Body of pancreas (tissue), 4 donors: ENCODE measurements around the gene GALNT7. TPM values are rescaled to one million over a fixed set of nuclear protein-coding genes. Genes with fewer than 3 reads are reported as not detected.
A peak's percentile ranks its signal among the peaks of the same experiment; 100 is the strongest.

ENCODE experiments used
- ATAC-seq: fragments of 150-250 bp; one replicate; pipeline ENCODE4 v1.9.1; 2016
- DNase-seq, 4 donors: peaks; one replicate each; pipeline ENCODE4 v3.0.0-alpha.2; 2019
- H3K27ac ChIP-seq, 4 donors: fragments of 200-600 bp; sonication (generic); 1 replicate in 3 of 4; 2 replicates in 1 of 4; pipeline versions ENCODE4 v1.5.1 to v1.6.1; 2016 to 2019; ENCODE audit warnings: mild to moderate bottlenecking in 1 of 4, mixed read lengths in 1 of 4, moderate library complexity in 1 of 4
- H3K27me3 ChIP-seq, 2 donors: fragments of 200-600 bp; sonication (generic); one replicate each; pipeline ENCODE4 v1.6.0; 2016; ENCODE audit warnings: mild to moderate bottlenecking in 1 of 2
- H3K36me3 ChIP-seq, 2 donors: fragments of 200-600 bp; sonication (generic); replicated peaks in 1 of 2; 2 replicates each; pipeline ENCODE4 v1.5.1; 2016; ENCODE audit warnings: low read depth in 2 of 2; ENCODE audit not compliant: insufficient read depth in 1 of 2
- H3K4me1 ChIP-seq: fragments of 200-600 bp; sonication (generic); one replicate; pipeline ENCODE4 v1.6.0; 2016
- H3K4me3 ChIP-seq, 2 donors: fragments of 200-600 bp; sonication (generic); 1 replicate in 1 of 2; 2 replicates in 1 of 2; pipeline ENCODE4 v1.5.1; 2016 to 2019
- H3K9me3 ChIP-seq, 3 donors: fragments of 200-600 bp; sonication (generic); 1 replicate in 2 of 3; 2 replicates in 1 of 3; pipeline ENCODE4 v1.5.1; 2016
- POLR2A ChIP-seq, 3 donors: fragments of 450-650 bp; IDR thresholded peaks; one replicate each; pipeline ENCODE4 v1.6.1; 2016; ENCODE audit warnings: antibody characterized with exemption in 3 of 3, mild to moderate bottlenecking in 2 of 3
- WGBS, 2 donors: methylation state at CpG; one replicate each; pipeline ENCODE4 v1.1.5; 2017; 5-methylcytosine and 5-hydroxymethylcytosine counted together
- intact Hi-C: fragments of 100-400 bp; cut with DNase I; formaldehyde crosslinking; loops from one replicate; pipeline ENCODE4 v1.15.1; 2023
- microRNA counts, 2 donors: library from miRNA; unstranded; fragments of <30 nt; microRNA quantifications; one replicate each; lab custom pipeline; 2017
- microRNA-seq, 2 donors: library from miRNA; unstranded; fragments of <30 nt; microRNA quantifications; one replicate each; pipeline ENCODE4, GENCODE V29; 2016; ENCODE audit warnings: borderline number of aligned reads in 2 of 2, borderline replicate concordance in 2 of 2
- small RNA-seq: library from RNA; depleted of rRNA; stranded (forward); fragments of <200 nt; gene quantifications from one replicate; pipeline ENCODE3, GENCODE V24; 2016
- total RNA-seq, 2 donors: library from RNA; depleted of rRNA; stranded (reverse); fragments of >200 nt; gene quantifications; one replicate each; pipeline ENCODE4 v1.1.0, GENCODE V29; 2016
- TF ChIP-seq, protein P1 (sequence below), 7 experiments: fragments of 450-650 bp in 4 of 7; fragments of 200-600 bp in 3 of 7; sonication (generic) in 3 of 7; IDR thresholded peaks; one replicate each; pipeline ENCODE4 v1.5.1; 2016 to 2019; ENCODE audit warnings: antibody characterized with exemption in 7 of 7

Gene GALNT7
- total RNA-seq, 2 donors from 2014 or later: 20.4 to 32.4 TPM

GRCh38 chr4:173370477-173371291 is 202.1 kb downstream of the GALNT7 start, which contains the start of gene SAP30:
SAP30 (plus strand) TSS chr4:173370954; CDS start chr4:173371183, 229 bp downstream.
- Histone ChIP-seq H3K4me3 (peak within 1 kb of the TSS; percentile 64 to 97), H3K27me3 (no peaks in the 10 kb centered on the region), H3K27ac (peak within 1 kb of the TSS; percentile 79 to 92 (median 88)), H3K4me1 (peaks cover 11% of the 10 kb centered on the region), H3K36me3 (no peaks in the 10 kb centered on the region), H3K9me3 (no peaks in the 10 kb centered on the region)
- TF ChIP-seq, protein P1, sequence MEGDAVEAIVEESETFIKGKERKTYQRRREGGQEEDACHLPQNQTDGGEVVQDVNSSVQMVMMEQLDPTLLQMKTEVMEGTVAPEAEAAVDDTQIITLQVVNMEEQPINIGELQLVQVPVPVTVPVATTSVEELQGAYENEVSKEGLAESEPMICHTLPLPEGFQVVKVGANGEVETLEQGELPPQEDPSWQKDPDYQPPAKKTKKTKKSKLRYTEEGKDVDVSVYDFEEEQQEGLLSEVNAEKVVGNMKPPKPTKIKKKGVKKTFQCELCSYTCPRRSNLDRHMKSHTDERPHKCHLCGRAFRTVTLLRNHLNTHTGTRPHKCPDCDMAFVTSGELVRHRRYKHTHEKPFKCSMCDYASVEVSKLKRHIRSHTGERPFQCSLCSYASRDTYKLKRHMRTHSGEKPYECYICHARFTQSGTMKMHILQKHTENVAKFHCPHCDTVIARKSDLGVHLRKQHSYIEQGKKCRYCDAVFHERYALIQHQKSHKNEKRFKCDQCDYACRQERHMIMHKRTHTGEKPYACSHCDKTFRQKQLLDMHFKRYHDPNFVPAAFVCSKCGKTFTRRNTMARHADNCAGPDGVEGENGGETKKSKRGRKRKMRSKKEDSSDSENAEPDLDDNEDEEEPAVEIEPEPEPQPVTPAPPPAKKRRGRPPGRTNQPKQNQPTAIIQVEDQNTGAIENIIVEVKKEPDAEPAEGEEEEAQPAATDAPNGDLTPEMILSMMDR (IDR thresholded peaks at IDR 0.05): no peak
- TF ChIP-seq POLR2A (IDR thresholded peaks at IDR 0.05): peak; percentile 75 to 97 (median 91)
- peak; percentile 93 for ATAC-seq
- intact Hi-C loops: no loop called here
- 1% methylated on average over 53 to 59 of the region's 72 CpGs for WGBS, 2 donors
- DNase-seq: peak; percentile 98 to 99 (median 98)

GRCh38 chr4:173371292-173372192 is 202.9 kb downstream of the GALNT7 start:
- Histone ChIP-seq H3K27me3 (no peaks in the 10 kb centered on the region), H3K4me3 (peak overlapping the region; percentile 64 to 97), H3K9me3 (no peaks in the 10 kb centered on the region), H3K27ac (peak overlapping the region; percentile 40 to 92 (median 78)), H3K4me1 (peaks cover 11% of the 10 kb centered on the region), H3K36me3 (no peaks in the 10 kb centered on the region)
- intact Hi-C loops: no loop called here
- ATAC-seq: peak; percentile 14
- WGBS, 2 donors: 0 to 1% methylated on average over 46 to 51 of the region's 68 CpGs
- peak; percentile 67 to 80 (median 70) for DNase-seq
- TF ChIP-seq POLR2A (IDR thresholded peaks at IDR 0.05): peak in 2 of 3 donors; percentile 64 to 68
- TF ChIP-seq, protein P1 (IDR thresholded peaks at IDR 0.05): no peak

MicroRNAs encoded within 50 kb of the gene (microRNA counts, 767-probe panel; counts per million panel counts)
- 0 to 736 counts per million in 2 donors for microRNA hsa-miR-548t-5p (lab: Ali Mortazavi, UCI)

Small RNAs within 50 kb of the gene (microRNA-seq; reads per million reads assigned to microRNA genes)
- 0.45 to 1.4 reads per million in 2 donors for gene MIR548T

Small RNAs within 50 kb of the gene (small RNA-seq; reads per million reads assigned to genes)
- gene MIR548T (not detected), gene RN7SL253P (not detected)

Other genes with a start within 250 kb of the GALNT7 start
- gene HMGB2, start 165.5 kb downstream of the GALNT7 start, total RNA-seq: 10 to 100 TPM; 16.2 to 18.7 TPM
- gene SAP30, start 202.1 kb downstream of the GALNT7 start, total RNA-seq: 10 to 100 TPM; 10.2 to 10.6 TPM
- gene SCRG1, start 230.3 kb downstream of the GALNT7 start, total RNA-seq: not detected